ENCODE results near the gene C2.
"Not testable (repeated sequence)": the region's sequence is repeated elsewhere in the genome, so short reads cannot be mapped to it uniquely, and the experiment has no call there.

C2 gene

DNA sequence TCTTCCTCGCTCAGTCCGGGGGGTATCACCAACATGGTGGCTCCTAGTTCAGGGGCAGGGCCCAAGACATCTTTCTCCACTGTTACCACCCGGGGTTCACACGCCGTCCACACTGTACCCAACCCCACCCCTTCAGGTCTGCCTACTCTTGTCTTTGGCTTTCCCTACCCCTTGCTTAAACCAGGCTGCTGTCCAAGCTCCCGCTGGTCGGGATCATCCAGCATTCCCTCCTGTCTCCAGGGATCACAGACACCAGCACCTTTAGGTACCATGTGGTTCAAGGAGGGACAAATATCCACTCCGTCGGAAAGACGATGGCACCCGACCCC lies 30.9 kb downstream of the C2 start:
- DNase-seq (ENCODE audit: low spot score) = peak; percentile 19

GRCh38 chr6:31958741-31959739 lies 31.5 kb downstream of the C2 start, which contains the start of the genes NELFE and SKIC2:
TSS of gene NELFE (minus strand) at chr6:31958971. CDS start at chr6:31958446, 525 bp downstream.
TSS of gene SKIC2 (plus strand) at chr6:31959175. CDS start at chr6:31959193, 18 bp downstream.
- peak; percentile 100 for DNase-seq (ENCODE audit: low spot score)

DNA sequence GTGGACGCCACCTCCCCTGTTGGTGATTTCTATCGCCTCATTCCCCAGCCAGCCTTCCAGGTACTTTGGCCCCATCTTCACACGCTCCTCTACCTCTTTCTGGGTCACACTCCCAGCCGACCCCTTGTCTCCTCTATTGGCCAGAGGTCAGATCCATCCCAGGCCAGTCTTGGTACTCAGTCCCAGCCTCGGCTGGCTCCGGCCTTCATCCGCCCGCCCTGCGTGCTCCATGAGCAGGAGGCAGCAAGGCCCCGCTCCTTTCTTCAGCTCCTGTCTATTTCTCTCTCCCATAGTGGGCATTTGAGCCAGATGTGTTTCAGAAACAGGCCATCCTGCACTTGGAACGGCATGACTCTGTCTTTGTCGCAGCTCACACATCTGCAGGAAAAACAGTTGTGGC lies 34.1 kb downstream of the C2 start:
- DNase-seq (ENCODE audit: low spot score) = no peak

GRCh38 chr6:31963921-31964320 lies 36.4 kb downstream of the C2 start:
- DNase-seq (ENCODE audit: low spot score) = no peak

- no peak for DNase-seq (ENCODE audit: low spot score)
Observed at GRCh38 chr6:31965700-31966099, 38.2 kb downstream of the C2 start.

GRCh38 chr6:31966506-31966905 lies 39.0 kb downstream of the C2 start:
- DNase-seq (ENCODE audit: low spot score) = no peak

DNA sequence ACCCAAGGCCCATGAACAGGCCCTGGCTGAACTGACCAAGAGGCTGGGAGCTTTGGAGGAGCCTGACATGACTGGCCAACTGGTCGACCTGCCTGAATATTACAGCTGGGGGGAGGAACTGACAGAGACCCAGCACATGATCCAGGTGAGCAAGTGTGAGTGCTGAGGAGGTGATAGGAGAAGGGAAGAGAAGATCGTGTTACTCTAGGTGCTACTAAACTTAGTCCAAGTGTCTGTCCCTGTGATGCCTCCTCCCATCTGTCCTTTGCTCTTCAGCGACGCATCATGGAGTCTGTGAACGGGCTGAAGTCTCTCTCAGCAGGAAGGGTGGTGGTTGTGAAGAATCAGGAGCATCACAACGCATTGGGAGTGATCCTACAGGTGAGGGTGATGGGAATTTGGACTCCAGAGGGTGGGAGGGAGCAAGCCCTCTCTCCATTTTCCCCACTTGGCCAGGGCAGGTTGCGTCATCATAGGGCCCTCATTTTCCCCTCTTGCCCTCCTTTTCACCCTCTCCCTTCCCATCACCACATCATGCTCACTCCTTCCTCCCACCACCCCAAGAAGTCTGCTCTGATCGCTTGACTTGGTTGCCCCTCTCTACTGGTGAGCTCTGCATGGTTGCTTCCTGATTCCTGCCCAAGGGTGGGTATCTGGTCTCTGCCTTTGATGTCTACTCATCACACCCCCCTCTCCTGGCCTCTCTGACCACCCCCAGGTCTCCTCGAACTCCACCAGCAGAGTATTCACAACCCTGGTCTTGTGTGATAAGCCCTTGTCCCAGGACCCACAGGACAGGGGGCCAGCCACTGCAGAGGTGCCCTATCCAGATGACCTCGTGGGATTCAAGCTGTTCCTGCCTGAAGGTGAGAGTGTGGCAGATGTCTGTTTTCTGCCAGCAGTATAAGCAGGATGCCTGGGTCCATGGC lies 39.7 kb downstream of the C2 start:
- no peak for DNase-seq (ENCODE audit: low spot score)

DNA sequence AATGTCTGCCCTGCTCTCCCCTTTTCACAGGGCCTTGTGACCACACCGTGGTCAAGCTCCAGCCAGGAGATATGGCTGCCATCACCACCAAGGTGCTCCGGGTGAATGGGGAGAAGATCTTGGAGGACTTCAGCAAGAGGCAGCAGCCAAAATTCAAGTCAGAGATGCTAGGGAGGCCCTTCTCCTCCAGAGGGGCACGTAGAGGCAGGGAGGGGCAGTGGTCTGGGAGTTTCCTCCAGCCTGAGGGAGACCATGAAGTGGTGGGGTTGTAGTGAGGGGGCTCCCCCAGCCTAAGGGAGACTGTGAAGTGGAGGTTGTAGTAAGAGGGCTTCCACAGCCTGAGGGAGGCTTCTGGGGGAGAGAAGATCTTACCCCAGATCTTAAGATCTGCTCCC lies 40.4 kb downstream of the C2 start:
- no peak for DNase-seq (ENCODE audit: low spot score)

GRCh38 chr6:31968326-31968725 lies 40.8 kb downstream of the C2 start:
- no peak for DNase-seq (ENCODE audit: low spot score)

- DNase-seq (ENCODE audit: low spot score) = no peak
Observed at GRCh38 chr6:31968791-31969711, 41.5 kb downstream of the C2 start.

- peak; percentile 10 for DNase-seq (ENCODE audit: low spot score)
Observed at GRCh38 chr6:31969712-31970603, 42.4 kb downstream of the C2 start.

- no peak for DNase-seq (ENCODE audit: low spot score)
Observed at GRCh38 chr6:31970604-31971271, 43.2 kb downstream of the C2 start.

DNA sequence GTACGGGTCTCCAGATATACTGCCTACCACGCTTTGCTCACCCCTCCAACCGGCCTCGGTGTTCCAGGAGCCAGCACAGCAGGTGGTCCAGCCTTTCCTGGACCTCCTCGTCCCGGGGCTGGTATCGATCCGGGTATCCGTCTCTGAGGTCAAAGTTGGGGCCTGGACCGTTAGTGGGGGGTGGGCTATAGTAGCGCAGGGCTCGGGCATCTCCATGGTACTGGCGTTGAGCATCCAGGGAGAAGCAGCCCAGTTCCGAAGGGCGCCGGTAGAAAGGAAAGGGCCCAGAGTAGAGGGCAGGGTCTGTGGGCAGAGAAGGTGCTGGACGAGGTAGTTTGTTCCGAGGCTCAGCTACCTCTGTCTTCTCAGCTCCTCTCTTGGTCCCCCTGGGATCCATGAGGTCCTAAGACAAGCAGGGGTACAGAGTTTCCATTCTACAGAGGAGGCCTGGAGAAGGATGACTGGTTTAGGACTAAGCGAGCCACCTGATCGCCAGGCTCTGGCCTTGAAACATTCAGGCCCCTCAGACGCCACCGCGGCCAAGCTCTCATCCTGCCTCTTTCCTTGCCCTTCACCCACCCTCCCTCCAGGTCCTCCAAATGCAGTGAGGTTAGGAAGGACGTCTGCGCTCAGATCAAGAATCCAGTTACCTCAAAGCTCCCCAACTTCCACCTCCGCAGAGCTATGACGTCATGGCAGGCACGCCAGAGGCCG lies 43.9 kb downstream of the C2 start:
- no peak for DNase-seq (ENCODE audit: low spot score)

DNA sequence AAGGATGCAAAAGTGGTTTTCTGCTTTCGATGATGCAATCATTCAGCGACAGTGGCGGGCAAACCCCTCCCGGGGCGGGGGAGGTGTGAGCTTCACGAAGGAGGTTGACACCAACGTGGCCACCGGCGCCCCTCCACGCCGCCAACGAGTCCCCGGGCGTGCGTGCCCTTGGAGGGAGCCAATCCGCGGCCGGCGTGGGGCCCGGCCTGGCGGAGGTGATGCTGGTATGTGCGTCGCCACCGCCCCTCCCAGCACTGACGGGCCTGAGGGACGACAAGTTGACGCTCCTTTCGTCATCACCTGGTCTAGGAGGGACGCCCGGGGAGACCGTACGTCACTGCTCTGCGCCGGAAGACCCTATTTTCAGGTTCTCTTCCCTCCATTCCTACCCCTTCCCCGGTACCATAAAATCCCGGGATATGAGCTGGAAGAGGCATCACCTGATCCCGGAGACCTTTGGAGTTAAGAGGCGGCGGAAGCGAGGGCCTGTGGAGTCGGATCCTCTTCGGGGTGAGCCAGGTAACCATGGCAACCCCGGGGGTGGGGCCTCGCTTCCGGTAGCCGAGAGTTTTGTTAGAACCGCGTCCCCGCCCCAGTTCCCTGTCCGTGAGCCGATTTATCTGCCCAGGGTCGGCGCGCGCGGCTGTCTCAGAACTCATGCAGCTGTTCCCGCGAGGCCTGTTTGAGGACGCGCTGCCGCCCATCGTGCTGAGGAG lies 44.6 kb downstream of the C2 start, which contains the start of gene DXO:
Gene DXO (minus strand): TSS at position 146 of the 716 bp plus-strand sequence. CDS start 463 bp downstream, outside the sequence.
- DNase-seq (ENCODE audit: low spot score) = peak; percentile 99

DNA sequence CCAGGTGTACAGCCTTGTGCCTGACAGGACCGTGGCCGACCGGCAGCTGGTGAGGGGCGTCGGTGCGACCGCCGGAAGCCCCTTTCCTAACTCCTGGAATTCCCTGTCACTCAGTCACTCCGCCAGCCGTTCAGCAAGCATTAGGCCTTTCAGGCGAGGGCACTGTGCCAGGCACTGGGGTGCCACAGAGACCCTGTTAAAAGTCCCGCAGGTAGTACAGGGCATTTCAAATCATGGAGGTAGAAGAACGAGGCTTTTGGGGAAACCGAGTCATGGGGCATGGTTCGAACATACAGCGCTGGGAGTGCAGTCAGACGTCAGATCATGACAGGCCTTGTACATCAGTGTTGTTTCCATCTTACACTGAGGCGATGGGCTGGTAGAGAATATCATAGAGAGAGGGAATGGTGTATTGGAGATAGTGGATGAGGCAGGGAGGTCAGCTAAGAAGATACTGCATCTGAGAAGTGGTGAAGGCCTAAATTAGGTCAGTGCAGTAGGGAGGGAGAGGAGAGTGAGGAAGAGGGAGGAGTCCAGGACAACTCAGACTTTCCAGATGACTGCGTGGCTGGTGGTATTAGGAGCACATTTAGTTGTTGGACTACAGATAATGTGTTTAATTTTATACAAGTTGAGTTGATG lies 45.3 kb downstream of the C2 start:
- peak; percentile 73 for DNase-seq (ENCODE audit: low spot score)

DNA sequence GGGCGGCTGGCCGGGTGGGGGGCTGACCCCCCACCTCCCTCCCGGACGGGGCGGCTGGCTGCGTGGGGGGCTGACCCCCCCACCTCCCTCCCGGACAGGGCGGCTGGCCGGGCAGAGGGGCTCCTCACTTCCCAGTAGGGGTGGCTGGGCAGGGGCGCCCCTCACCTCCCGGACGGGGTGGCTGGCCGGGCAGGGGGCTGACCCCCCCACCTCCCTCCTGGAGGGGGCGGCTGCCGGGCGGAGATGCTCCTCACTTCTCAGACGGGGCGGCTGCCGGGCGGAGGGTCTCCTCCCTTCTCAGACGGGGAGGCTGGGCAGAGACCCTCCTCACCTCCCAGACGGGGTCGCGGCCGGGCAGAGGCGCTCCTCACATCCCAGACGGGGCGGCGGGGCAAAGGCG lies 48.5 kb downstream of the C2 start:
- not testable (repeated sequence) for DNase-seq (ENCODE audit: low spot score)

GRCh38 chr6:31977816-31978431 lies 50.4 kb downstream of the C2 start:
- no peak for DNase-seq (ENCODE audit: low spot score)

Measured in AG08395 (cell line).